HEK293 (cell line): ENCODE data around the gene ITGB3.

ENCODE experiments used
- KLF8 ChIP-seq: fragments of 450-650 bp; formaldehyde crosslinking; IDR thresholded peaks from 2 replicates; pipeline ENCODE4 v1.5.1; 2016; ENCODE audit warnings: missing biosample characterization, missing genetic modification characterization
- ZNF792 ChIP-seq: fragments of 450-650 bp; formaldehyde crosslinking; IDR thresholded peaks from 2 replicates; pipeline ENCODE4 v1.5.1; 2016; ENCODE audit warnings: missing biosample characterization, missing genetic modification characterization
- TF ChIP-seq, protein P1 (sequence below): fragments of 450-650 bp; formaldehyde crosslinking; IDR thresholded peaks from 2 replicates; pipeline ENCODE4 v1.5.1; 2016; ENCODE audit warnings: missing biosample characterization, missing genetic modification characterization

DNA sequence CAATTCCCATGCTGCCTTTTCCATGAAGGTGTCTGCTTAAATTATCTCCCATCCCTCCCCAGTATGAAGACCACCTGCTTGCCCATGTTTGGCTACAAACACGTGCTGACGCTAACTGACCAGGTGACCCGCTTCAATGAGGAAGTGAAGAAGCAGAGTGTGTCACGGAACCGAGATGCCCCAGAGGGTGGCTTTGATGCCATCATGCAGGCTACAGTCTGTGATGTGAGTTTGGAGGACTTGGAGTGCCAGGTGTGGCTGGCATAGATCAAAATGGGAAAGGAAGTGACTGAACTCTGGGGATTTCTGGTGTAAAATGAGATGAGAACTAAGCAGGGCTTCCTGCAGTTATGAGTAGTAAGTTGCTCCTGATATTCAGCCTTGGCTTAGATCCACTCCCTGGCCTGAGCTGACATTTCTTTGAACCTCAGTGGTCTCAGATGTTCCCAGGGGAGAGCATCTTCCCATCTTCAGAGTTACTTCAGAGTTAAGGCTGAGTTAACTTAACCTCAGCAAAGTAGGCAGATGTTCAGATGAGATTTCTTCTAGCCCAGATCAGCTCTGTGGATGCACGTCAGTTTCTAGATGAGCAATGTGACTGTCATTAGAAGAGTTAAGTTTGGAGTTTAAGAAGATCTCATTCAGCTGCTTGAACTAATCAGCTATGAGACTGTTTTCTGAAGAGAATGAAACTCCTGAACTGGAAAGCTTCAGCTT is 32.7 kb downstream of the ITGB3 start:
- TF ChIP-seq, protein P1, sequence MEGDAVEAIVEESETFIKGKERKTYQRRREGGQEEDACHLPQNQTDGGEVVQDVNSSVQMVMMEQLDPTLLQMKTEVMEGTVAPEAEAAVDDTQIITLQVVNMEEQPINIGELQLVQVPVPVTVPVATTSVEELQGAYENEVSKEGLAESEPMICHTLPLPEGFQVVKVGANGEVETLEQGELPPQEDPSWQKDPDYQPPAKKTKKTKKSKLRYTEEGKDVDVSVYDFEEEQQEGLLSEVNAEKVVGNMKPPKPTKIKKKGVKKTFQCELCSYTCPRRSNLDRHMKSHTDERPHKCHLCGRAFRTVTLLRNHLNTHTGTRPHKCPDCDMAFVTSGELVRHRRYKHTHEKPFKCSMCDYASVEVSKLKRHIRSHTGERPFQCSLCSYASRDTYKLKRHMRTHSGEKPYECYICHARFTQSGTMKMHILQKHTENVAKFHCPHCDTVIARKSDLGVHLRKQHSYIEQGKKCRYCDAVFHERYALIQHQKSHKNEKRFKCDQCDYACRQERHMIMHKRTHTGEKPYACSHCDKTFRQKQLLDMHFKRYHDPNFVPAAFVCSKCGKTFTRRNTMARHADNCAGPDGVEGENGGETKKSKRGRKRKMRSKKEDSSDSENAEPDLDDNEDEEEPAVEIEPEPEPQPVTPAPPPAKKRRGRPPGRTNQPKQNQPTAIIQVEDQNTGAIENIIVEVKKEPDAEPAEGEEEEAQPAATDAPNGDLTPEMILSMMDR (tag by site-specific recombination) = no peak
- TF ChIP-seq ZNF792 (tag by site-specific recombination) (no peak), KLF8 (no peak)
